Measurements from ENCODE around the gene SLC22A12.

DNA sequence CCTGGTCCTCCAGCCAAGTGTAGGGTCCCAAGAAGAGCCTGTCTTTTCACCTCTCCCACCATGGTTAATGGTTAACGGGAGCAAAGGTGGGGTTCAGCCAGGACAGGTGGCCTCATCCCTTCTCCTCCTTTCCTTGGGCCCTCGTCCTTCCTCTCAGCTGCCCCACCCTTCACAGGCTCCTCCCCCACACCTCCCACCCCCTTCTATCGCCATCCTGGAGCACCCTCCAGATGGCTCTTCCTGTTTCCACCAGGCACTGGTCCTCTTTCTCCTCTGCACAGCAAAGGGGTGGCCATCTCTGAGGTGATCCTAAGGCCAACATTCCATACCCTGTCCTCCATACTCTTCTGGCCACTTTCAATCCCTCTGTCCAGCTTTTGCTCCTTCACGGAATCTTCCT is 48.9 kb downstream of the SLC22A12 start:
- TF ChIP-seq POLR2A (IDR thresholded peaks at IDR 0.05; ENCODE audit: low read length) (no peak), GATA1 (IDR thresholded peaks at IDR 0.05; ENCODE audit: low read depth, low read length) (no peak)

All from erythroblast (primary cell).